WTC11 (cell line): ENCODE results near the gene NEMP1.

ENCODE experiments used
- TP53 ChIP-seq: sonication (generic); formaldehyde crosslinking; IDR thresholded peaks from 2 replicates; pipeline ENCODE4 v1.8.1; 2023; ENCODE audit warnings: mild to moderate bottlenecking, missing genetic modification reagents
- TF ChIP-seq, protein P1 (sequence below): sonication (generic); formaldehyde crosslinking; conservative IDR thresholded peaks from 2 replicates; pipeline ENCODE4 v1.8.1; 2023; ENCODE audit warnings: mild to moderate bottlenecking, low read depth, missing genetic modification reagents, moderate library complexity
- TF ChIP-seq, protein P2 (sequence below): fragments of 200-600 bp; IDR thresholded peaks from 2 replicates; pipeline ENCODE4 v1.8.0; 2022; ENCODE audit warnings: antibody characterized with exemption
- TF ChIP-seq, protein P3 (sequence below): fragments of 250-450 bp; sonication (Bioruptor Pico); IDR thresholded peaks from 2 replicates; pipeline ENCODE4 v1.9.0; 2021; ENCODE audit warnings: mild to moderate bottlenecking

DNA sequence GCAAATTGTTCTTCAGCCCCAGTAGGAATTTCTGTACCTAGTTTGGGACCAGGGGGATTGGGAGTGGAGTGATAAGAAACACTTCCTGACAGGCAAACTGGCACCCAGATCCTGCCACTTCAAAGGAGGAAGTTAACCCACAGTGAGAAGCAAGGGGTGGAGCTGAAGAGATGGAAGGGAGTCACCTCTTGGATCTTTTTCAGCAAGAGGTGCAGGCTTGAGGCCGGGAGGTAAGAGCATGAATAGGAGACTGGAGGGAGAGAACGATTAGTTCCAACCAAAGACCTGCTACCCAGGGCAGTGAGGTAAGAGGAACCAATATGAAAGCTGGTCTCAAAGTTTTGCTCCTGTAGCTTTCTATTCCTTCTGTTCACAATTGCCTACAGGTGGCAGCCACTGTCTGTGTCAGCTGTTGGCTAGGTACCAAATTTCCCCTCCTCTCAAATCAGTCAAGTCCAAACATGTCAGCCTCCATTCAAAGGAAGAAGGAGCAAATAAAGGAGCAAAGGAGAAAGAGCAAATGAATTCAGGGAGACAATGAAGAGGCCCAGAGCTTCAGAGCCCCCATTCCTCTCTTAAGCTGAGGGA lies 47.4 kb downstream of the NEMP1 start:
- no peak for TF ChIP-seq TP53 (CRISPR knock-in tag)
- TF ChIP-seq, protein P1, sequence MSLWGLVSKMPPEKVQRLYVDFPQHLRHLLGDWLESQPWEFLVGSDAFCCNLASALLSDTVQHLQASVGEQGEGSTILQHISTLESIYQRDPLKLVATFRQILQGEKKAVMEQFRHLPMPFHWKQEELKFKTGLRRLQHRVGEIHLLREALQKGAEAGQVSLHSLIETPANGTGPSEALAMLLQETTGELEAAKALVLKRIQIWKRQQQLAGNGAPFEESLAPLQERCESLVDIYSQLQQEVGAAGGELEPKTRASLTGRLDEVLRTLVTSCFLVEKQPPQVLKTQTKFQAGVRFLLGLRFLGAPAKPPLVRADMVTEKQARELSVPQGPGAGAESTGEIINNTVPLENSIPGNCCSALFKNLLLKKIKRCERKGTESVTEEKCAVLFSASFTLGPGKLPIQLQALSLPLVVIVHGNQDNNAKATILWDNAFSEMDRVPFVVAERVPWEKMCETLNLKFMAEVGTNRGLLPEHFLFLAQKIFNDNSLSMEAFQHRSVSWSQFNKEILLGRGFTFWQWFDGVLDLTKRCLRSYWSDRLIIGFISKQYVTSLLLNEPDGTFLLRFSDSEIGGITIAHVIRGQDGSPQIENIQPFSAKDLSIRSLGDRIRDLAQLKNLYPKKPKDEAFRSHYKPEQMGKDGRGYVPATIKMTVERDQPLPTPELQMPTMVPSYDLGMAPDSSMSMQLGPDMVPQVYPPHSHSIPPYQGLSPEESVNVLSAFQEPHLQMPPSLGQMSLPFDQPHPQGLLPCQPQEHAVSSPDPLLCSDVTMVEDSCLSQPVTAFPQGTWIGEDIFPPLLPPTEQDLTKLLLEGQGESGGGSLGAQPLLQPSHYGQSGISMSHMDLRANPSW (CRISPR knock-in tag): no peak
- TF ChIP-seq, protein P2, sequence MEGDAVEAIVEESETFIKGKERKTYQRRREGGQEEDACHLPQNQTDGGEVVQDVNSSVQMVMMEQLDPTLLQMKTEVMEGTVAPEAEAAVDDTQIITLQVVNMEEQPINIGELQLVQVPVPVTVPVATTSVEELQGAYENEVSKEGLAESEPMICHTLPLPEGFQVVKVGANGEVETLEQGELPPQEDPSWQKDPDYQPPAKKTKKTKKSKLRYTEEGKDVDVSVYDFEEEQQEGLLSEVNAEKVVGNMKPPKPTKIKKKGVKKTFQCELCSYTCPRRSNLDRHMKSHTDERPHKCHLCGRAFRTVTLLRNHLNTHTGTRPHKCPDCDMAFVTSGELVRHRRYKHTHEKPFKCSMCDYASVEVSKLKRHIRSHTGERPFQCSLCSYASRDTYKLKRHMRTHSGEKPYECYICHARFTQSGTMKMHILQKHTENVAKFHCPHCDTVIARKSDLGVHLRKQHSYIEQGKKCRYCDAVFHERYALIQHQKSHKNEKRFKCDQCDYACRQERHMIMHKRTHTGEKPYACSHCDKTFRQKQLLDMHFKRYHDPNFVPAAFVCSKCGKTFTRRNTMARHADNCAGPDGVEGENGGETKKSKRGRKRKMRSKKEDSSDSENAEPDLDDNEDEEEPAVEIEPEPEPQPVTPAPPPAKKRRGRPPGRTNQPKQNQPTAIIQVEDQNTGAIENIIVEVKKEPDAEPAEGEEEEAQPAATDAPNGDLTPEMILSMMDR: no peak
- TF ChIP-seq, protein P3, sequence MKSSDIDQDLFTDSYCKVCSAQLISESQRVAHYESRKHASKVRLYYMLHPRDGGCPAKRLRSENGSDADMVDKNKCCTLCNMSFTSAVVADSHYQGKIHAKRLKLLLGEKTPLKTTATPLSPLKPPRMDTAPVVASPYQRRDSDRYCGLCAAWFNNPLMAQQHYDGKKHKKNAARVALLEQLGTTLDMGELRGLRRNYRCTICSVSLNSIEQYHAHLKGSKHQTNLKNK: no peak
